Measurements from ENCODE around the gene RCAN1.

DNA sequence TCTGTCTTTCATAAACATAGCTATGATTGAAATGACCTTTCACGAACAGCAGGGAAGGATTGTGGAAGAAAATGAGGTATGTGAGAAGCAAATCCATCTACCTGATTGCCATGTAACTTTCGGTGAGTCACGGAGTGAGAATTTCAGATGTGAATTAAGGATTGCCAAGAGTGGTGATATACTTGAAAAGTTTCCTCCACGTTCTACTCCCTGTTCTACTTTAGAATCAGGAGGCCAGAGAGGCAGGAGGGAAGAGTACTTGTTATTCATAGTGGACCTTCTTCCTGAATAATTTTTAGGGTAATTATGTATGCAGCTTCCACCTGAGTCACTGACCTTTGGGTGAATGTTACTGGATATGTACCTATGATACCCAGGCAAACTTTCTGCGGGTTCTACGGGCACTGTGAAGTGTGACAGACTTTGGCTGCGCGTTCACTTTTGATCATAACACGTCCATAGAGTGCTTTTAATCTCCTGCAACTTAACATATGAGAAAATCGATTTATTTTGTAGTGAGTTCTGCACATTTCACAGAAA, 100.3 kb downstream of the RCAN1 start:
- TF ChIP-seq, protein P1, sequence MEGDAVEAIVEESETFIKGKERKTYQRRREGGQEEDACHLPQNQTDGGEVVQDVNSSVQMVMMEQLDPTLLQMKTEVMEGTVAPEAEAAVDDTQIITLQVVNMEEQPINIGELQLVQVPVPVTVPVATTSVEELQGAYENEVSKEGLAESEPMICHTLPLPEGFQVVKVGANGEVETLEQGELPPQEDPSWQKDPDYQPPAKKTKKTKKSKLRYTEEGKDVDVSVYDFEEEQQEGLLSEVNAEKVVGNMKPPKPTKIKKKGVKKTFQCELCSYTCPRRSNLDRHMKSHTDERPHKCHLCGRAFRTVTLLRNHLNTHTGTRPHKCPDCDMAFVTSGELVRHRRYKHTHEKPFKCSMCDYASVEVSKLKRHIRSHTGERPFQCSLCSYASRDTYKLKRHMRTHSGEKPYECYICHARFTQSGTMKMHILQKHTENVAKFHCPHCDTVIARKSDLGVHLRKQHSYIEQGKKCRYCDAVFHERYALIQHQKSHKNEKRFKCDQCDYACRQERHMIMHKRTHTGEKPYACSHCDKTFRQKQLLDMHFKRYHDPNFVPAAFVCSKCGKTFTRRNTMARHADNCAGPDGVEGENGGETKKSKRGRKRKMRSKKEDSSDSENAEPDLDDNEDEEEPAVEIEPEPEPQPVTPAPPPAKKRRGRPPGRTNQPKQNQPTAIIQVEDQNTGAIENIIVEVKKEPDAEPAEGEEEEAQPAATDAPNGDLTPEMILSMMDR (IDR thresholded peaks at IDR 0.05; ENCODE audit: poor library complexity), result no peak
- no peak for TF ChIP-seq EZH2phosphoT487 (IDR thresholded peaks at IDR 0.05; ENCODE audit: low read depth, severe bottlenecking, unreplicated experiment)
